CD4-positive, alpha-beta memory T cell (primary cell): ENCODE results near the gene OTULIN. TPM values are rescaled to one million over a fixed set of nuclear protein-coding genes. Genes with fewer than 3 reads are reported as not detected.

Experiments used
- CTCF ChIA-PET: fragments of 350-600 bp; sonication (Branson Sonifier 250); formaldehyde crosslinking; loops from one replicate; lab custom pipeline; 2021; ENCODE audit warnings: inconsistent platforms; ENCODE audit not compliant: partially characterized antibody; lab: Charles Lee
- POLR2A ChIA-PET: fragments of 350-600 bp; sonication (Branson Sonifier 250); formaldehyde crosslinking; loops from one replicate; lab custom pipeline; 2021; ENCODE audit not compliant: partially characterized antibody; lab: Charles Lee
- DNase-seq, 5 donors: peaks; one replicate each; pipeline versions ENCODE4 v3.0.0 to v3.0.0-alpha.2; 2020 to 2022; ENCODE audit warnings: mixed read lengths in 1 of 5
- H3K27ac ChIP-seq: one replicate; pipeline ENCODE4 v1.7.0; 2013; ENCODE audit warnings: low read depth, low read length
- H3K27me3 ChIP-seq: 2 replicates; pipeline ENCODE4 v1.7.0; 2013; ENCODE audit warnings: mild to moderate bottlenecking, low read length, moderate library complexity; ENCODE audit not compliant: insufficient read depth
- H3K36me3 ChIP-seq: 2 replicates; pipeline ENCODE4 v1.7.0; 2013; ENCODE audit warnings: mild to moderate bottlenecking, low read length, moderate library complexity; ENCODE audit not compliant: insufficient read depth
- H3K4me1 ChIP-seq: 2 replicates; pipeline ENCODE4 v1.7.0; 2013; ENCODE audit warnings: mild to moderate bottlenecking, low read length, moderate library complexity; ENCODE audit not compliant: insufficient read depth
- H3K4me3 ChIP-seq, 2 donors: one replicate each; pipeline ENCODE4 v1.7.0; 2013; ENCODE audit warnings: low read length in 2 of 2, mild to moderate bottlenecking in 1 of 2
- H3K9me3 ChIP-seq, 2 donors: one replicate each; pipeline ENCODE4 v1.7.0; 2013; ENCODE audit warnings: low read length in 2 of 2, control low read depth in 1 of 2; ENCODE audit not compliant: control insufficient read depth in 1 of 2
- H3K27ac Mint-ChIP-seq, 7 donors: one replicate each; pipeline ENCODE4 v1.8.0; 2020 to 2021; ENCODE audit warnings: mixed read lengths in 7 of 7, mild to moderate bottlenecking in 6 of 7, inconsistent platforms in 3 of 7, moderate library complexity in 3 of 7
- H3K27me3 Mint-ChIP-seq, 2 donors: one replicate each; pipeline ENCODE4 v1.8.0; 2020 to 2021; ENCODE audit warnings: mixed read lengths in 2 of 2
- H3K36me3 Mint-ChIP-seq, 2 donors: one replicate each; pipeline ENCODE4 v1.8.0; 2020 to 2021; ENCODE audit warnings: mixed read lengths in 2 of 2, inconsistent platforms in 1 of 2, mild to moderate bottlenecking in 1 of 2
- H3K4me1 Mint-ChIP-seq, 4 donors: one replicate each; pipeline ENCODE4 v1.8.0; 2020 to 2021; ENCODE audit warnings: mixed read lengths in 4 of 4, mild to moderate bottlenecking in 1 of 4
- H3K4me3 Mint-ChIP-seq, 8 donors: one replicate each; pipeline ENCODE4 v1.8.0; 2020 to 2021; ENCODE audit warnings: mixed read lengths in 8 of 8, mild to moderate bottlenecking in 7 of 8, moderate library complexity in 6 of 8, inconsistent platforms in 3 of 8
- H3K9me3 Mint-ChIP-seq, 8 donors: one replicate each; pipeline ENCODE4 v1.8.0; 2020 to 2021; ENCODE audit warnings: mixed read lengths in 8 of 8, mild to moderate bottlenecking in 5 of 8, inconsistent platforms in 3 of 8, moderate library complexity in 1 of 8
- intact Hi-C: fragments of 100-400 bp; cut with micrococcal nuclease; formaldehyde crosslinking; loops from one replicate; pipeline ENCODE4 v1.15.1; 2023
- polyA plus RNA-seq, 2 donors: library from polyadenylated mRNA; unstranded; fragments of 300-500 nt; fragmentation: Illumina TruSeq; gene quantifications; one replicate each; pipeline ENCODE4 v1.2.3, GENCODE V29; 2021
- total RNA-seq, 2 experiments: library from RNA; stranded (reverse); gene quantifications; one replicate each; pipeline ENCODE4 v1.2.3, GENCODE V29; 2021

The OTULIN gene
- total and polyA plus RNA-seq, 4 experiments from 2014 or later: 12.1 to 69.0 (median 39.9) TPM

- no peaks in the 10 kb centered on the region for H3K4me1 ChIP-seq
- H3K4me3 ChIP-seq: no peak overlapping the region
- H3K27me3 ChIP-seq: no peaks in the 10 kb centered on the region
- Mint-ChIP-seq H3K4me1 (peaks cover 7 to 11% (median 9%) of the 10 kb centered on the region in 4 donors), H3K4me3 (no peak overlapping the region), H3K27ac (peak overlapping the region in 3 of 7 donors; percentile 52 to 65 (median 57)), H3K36me3 (peaks cover 28 to 40% of the 10 kb centered on the region in 2 donors), H3K27me3 (no peaks in the 10 kb centered on the region), H3K9me3 (no peaks in the 10 kb centered on the region)
- ChIA-PET POLR2A (interaction anchor here (1.1 to 1.2 kb wide), 2 partner anchors 82 to 275 kb away, joined by 3 to 4 read pairs; no protein-coding TSS in a partner anchor), CTCF (interaction anchor here (0.7 to 6.5 kb wide), 39 partner anchors 9 to 287 kb away, joined by 3 to 134 read pairs (median 9); partner anchors contain the start of gene ANKH)
- no peak overlapping the region for H3K27ac ChIP-seq
- peaks cover 5% of the 10 kb centered on the region for H3K36me3 ChIP-seq
- DNase-seq: no peak
- no peaks in the 10 kb centered on the region for H3K9me3 ChIP-seq
- intact Hi-C loops: loop anchor here (1.0 kb wide), 7 partner anchors 22 to 286 kb away; no protein-coding TSS in a partner anchor
Observed at GRCh38 chr5:14727928-14728458, 63.5 kb downstream of the OTULIN start.

- no peaks in the 10 kb centered on the region for H3K27me3 Mint-ChIP-seq
- ChIA-PET POLR2A (interaction anchor here (0.9 kb wide), 1 partner anchor 21 kb away, joined by 3 read pairs; no protein-coding TSS in a partner anchor), CTCF (interaction anchor here (0.8 to 6.5 kb wide), 19 partner anchors 14 to 286 kb away, joined by 3 to 134 read pairs (median 9); no protein-coding TSS in a partner anchor)
- H3K9me3 Mint-ChIP-seq: no peaks in the 10 kb centered on the region
- no peaks in the 10 kb centered on the region for H3K4me1 ChIP-seq
- intact Hi-C loops: no loop called here
- no peak overlapping the region for H3K27ac ChIP-seq
- no peak overlapping the region for H3K4me3 ChIP-seq
- DNase-seq: no peak
- peaks cover 7 to 11% (median 9%) of the 10 kb centered on the region in 4 donors for H3K4me1 Mint-ChIP-seq
- no peaks in the 10 kb centered on the region for H3K27me3 ChIP-seq
- H3K36me3 Mint-ChIP-seq: peaks cover 28 to 42% of the 10 kb centered on the region in 2 donors
- peaks cover 5% of the 10 kb centered on the region for H3K36me3 ChIP-seq
- peak overlapping the region in 1 of 7 donors; percentile 47 for H3K27ac Mint-ChIP-seq
- H3K4me3 Mint-ChIP-seq: no peak overlapping the region
- no peaks in the 10 kb centered on the region for H3K9me3 ChIP-seq
Observed at GRCh38 chr5:14728459-14728938, 64.0 kb downstream of the OTULIN start.

- Mint-ChIP-seq H3K27me3 (no peaks in the 10 kb centered on the region), H3K4me3 (no peak overlapping the region), H3K4me1 (peaks cover 7 to 9% (median 8%) of the 10 kb centered on the region in 4 donors), H3K9me3 (no peaks in the 10 kb centered on the region), H3K27ac (peak overlapping the region in 2 of 7 donors; percentile 43 to 70), H3K36me3 (peaks cover 32 to 51% of the 10 kb centered on the region in 2 donors)
- Histone ChIP-seq H3K4me3 (no peak overlapping the region), H3K36me3 (peaks cover 5% of the 10 kb centered on the region), H3K27ac (no peak overlapping the region), H3K27me3 (no peaks in the 10 kb centered on the region), H3K9me3 (no peaks in the 10 kb centered on the region), H3K4me1 (no peaks in the 10 kb centered on the region)
- DNase-seq: no peak
- ChIA-PET POLR2A (interaction anchor here (0.9 kb wide), 1 partner anchor 23 kb away, joined by 3 read pairs; no protein-coding TSS in a partner anchor), CTCF (interaction anchor here (1.1 to 6.5 kb wide), 7 partner anchors 8 to 273 kb away, joined by 3 to 134 read pairs (median 3); no protein-coding TSS in a partner anchor)
- intact Hi-C loops: no loop called here
Observed at GRCh38 chr5:14729448-14730385, 65.2 kb downstream of the OTULIN start.

- no peaks in the 10 kb centered on the region for H3K9me3 Mint-ChIP-seq
- Histone ChIP-seq H3K27ac (no peak overlapping the region), H3K36me3 (peaks cover 5% of the 10 kb centered on the region), H3K9me3 (no peaks in the 10 kb centered on the region), H3K27me3 (no peaks in the 10 kb centered on the region), H3K4me1 (no peaks in the 10 kb centered on the region), H3K4me3 (no peak overlapping the region)
- H3K4me1 Mint-ChIP-seq: peaks cover 7 to 9% (median 8%) of the 10 kb centered on the region in 4 donors
- CTCF ChIA-PET: interaction anchor here (1.1 to 3.0 kb wide), 3 partner anchors 9 to 273 kb away, joined by 3 to 15 read pairs (median 3); no protein-coding TSS in a partner anchor
- intact Hi-C loops: no loop called here
- POLR2A ChIA-PET: no interaction called here
- H3K27me3 Mint-ChIP-seq: no peaks in the 10 kb centered on the region
- peaks cover 26 to 52% of the 10 kb centered on the region in 2 donors for H3K36me3 Mint-ChIP-seq
- no peak for DNase-seq
- H3K27ac Mint-ChIP-seq: peak overlapping the region in 3 of 7 donors; percentile 3 to 72 (median 44)
- no peak overlapping the region for H3K4me3 Mint-ChIP-seq
Observed at GRCh38 chr5:14730466-14730865, 65.9 kb downstream of the OTULIN start.

GRCh38 chr5:14730881-14731280, 66.4 kb downstream of the OTULIN start:
- H3K4me3 Mint-ChIP-seq: no peak overlapping the region

GRCh38 chr5:14732991-14733390, 68.5 kb downstream of the OTULIN start:
- Mint-ChIP-seq H3K4me1 (peaks cover 0 to 3% (median 1%) of the 10 kb centered on the region in 4 donors), H3K27ac (peak overlapping the region in 4 of 7 donors; percentile 62 to 82 (median 72)), H3K9me3 (no peaks in the 10 kb centered on the region), H3K27me3 (no peaks in the 10 kb centered on the region), H3K36me3 (peaks cover 21 to 52% of the 10 kb centered on the region in 2 donors), H3K4me3 (no peak overlapping the region)
- Histone ChIP-seq H3K9me3 (no peaks in the 10 kb centered on the region), H3K36me3 (peaks cover 15% of the 10 kb centered on the region), H3K27ac (no peak overlapping the region), H3K4me3 (no peak overlapping the region), H3K4me1 (no peaks in the 10 kb centered on the region), H3K27me3 (no peaks in the 10 kb centered on the region)
- POLR2A ChIA-PET: interaction anchor here (1.1 kb wide), 1 partner anchor 30 kb away, joined by 3 read pairs; no protein-coding TSS in a partner anchor
- DNase-seq: no peak
- CTCF ChIA-PET: interaction anchor here (0.8 to 3.0 kb wide), 3 partner anchors 13 to 270 kb away, joined by 3 to 15 read pairs (median 3); no protein-coding TSS in a partner anchor
- intact Hi-C loops: no loop called here

More at GRCh38 chr5:14730881-14731280, 66.4 kb downstream of the OTULIN start:
- H3K4me1 ChIP-seq: no peaks in the 10 kb centered on the region
- H3K27me3 ChIP-seq: no peaks in the 10 kb centered on the region
- ChIA-PET POLR2A (no interaction called here), CTCF (interaction anchor here (0.9 to 3.0 kb wide), 5 partner anchors 9 to 272 kb away, joined by 3 to 15 read pairs (median 3); no protein-coding TSS in a partner anchor)
- no peaks in the 10 kb centered on the region for H3K9me3 Mint-ChIP-seq
- H3K36me3 Mint-ChIP-seq: peaks cover 23 to 53% of the 10 kb centered on the region in 2 donors
- H3K36me3 ChIP-seq: peaks cover 5% of the 10 kb centered on the region
- no peak overlapping the region for H3K4me3 ChIP-seq
- no peaks in the 10 kb centered on the region for H3K9me3 ChIP-seq
- H3K4me1 Mint-ChIP-seq: peaks cover 7 to 9% (median 8%) of the 10 kb centered on the region in 4 donors
- peak overlapping the region in 5 of 7 donors; percentile 17 to 81 (median 60) for H3K27ac Mint-ChIP-seq
- no peak overlapping the region for H3K27ac ChIP-seq
- intact Hi-C loops: no loop called here
- no peaks in the 10 kb centered on the region for H3K27me3 Mint-ChIP-seq
- no peak for DNase-seq
